ACC112 (cell line): ENCODE results near the gene OR5T1.

ENCODE experiments used
- H2AFZ ChIP-seq: fragments of 200-600 bp; sonication (generic); one replicate; pipeline ENCODE4 v1.6.0; 2017; ENCODE audit warnings: antibody characterized with exemption, low read length; ENCODE audit not compliant: unreplicated experiment
- H3K27ac ChIP-seq: fragments of 200-600 bp; sonication (generic); 2 replicates; pipeline ENCODE4 v1.5.1; 2014; ENCODE audit warnings: low read depth, mild to moderate bottlenecking, antibody characterized with exemption, low read length, moderate library complexity
- H3K27me3 ChIP-seq: fragments of 200-600 bp; sonication (generic); 2 replicates; pipeline ENCODE4 v1.6.1; 2014; ENCODE audit warnings: mild to moderate bottlenecking, antibody characterized with exemption, low read length, moderate library complexity, mixed read lengths; ENCODE audit not compliant: insufficient read depth
- H3K36me3 ChIP-seq: fragments of 200-600 bp; sonication (generic); 2 replicates; pipeline ENCODE4 v1.6.1; 2016; ENCODE audit warnings: mild to moderate bottlenecking, antibody characterized with exemption, low read length, moderate library complexity, mixed read lengths; ENCODE audit not compliant: insufficient read depth
- H3K4me1 ChIP-seq: fragments of 200-600 bp; sonication (generic); one replicate; pipeline ENCODE4 v1.6.1; 2016; ENCODE audit warnings: low read length, mixed read lengths; ENCODE audit not compliant: insufficient read depth, unreplicated experiment, control insufficient read depth
- H3K4me3 ChIP-seq: fragments of 200-600 bp; sonication (generic); 2 replicates; pipeline ENCODE4 v1.5.1; 2014; ENCODE audit warnings: mild to moderate bottlenecking, low read depth, low read length
- H3K79me2 ChIP-seq: fragments of 200-600 bp; sonication (generic); one replicate; pipeline ENCODE4 v1.6.0; 2016; ENCODE audit warnings: low read length; ENCODE audit not compliant: control insufficient read depth, unreplicated experiment, insufficient read depth

OR5T1 gene

DNA sequence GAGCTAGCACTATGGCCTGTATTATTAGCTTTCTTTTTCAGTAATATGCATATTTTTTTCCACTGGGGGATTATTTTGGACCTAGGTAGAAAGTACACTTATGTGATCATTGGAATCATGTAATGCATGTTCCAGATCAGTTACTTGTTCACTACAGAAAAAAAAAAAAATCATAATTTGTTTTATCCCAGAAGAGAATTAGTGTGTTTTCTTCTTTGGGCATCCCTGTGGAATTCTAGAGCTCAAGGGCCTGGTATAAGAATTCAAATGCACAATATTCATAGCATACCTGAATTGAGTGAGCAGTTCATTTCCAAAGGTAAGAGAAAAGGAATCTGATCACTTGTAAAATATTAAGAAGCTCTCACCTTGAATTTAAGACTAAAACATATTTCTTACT lies at the start of gene OR5T1:
Gene OR5T1 (plus strand): TSS at position 301 of the 400 bp plus-strand sequence. CDS start 1,485 bp downstream, outside the sequence.
- Histone ChIP-seq H3K79me2 (no peaks in the 10 kb centered on the region), H3K27me3 (no peaks in the 10 kb centered on the region), H2AFZ (no peak within 1 kb of the TSS), H3K36me3 (no peaks in the 10 kb centered on the region), H3K4me1 (no peaks in the 10 kb centered on the region), H3K4me3 (no peak within 1 kb of the TSS), H3K27ac (no peak within 1 kb of the TSS)

DNA sequence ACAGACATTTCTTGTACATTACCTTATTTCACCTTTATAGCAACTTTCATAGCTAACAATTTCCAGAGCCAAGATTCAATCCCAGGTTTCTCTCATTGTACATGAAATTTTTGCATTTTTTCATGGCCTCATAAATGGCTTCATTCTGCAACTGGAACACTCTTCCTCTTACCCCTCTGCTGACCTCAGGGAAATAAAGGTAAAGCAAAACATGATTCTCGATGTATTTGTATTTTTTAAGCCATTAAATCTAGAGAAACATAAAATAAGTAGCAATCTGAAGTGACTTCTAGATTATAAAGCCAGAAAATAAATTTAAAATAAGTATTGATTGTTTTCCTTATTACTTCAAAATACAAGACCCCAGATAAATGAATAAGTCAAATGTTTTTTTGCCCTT lies 39.8 kb upstream of the OR5T1 start, which contains the start of gene OR5T2:
Gene OR5T2 (minus strand): TSS at position 101 of the 400 bp plus-strand sequence. CDS start 1,193 bp downstream, outside the sequence.
- Histone ChIP-seq H3K4me1 (no peaks in the 10 kb centered on the region), H3K4me3 (no peak within 1 kb of the TSS), H2AFZ (no peak within 1 kb of the TSS), H3K36me3 (no peaks in the 10 kb centered on the region), H3K27me3 (no peaks in the 10 kb centered on the region), H3K27ac (no peak within 1 kb of the TSS), H3K79me2 (no peaks in the 10 kb centered on the region)

DNA sequence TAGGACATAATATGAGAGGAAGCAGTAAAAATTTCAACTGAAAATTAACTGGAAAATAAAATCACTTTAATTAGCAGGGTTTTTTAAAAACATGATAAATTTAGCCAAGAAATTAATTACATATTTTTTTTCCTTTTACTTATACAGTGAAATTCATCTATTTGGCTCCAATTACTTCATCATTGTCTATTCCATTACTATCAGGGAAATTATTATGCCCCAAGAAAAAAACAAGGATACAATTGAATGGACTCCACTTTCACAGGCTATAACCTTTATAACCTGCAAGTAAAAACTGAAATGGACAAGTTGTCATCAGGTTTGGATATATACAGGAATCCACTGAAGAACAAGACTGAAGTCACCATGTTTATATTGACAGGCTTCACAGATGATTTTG lies 22.0 kb upstream of the OR5T1 start, which contains the start of gene OR5T3:
Gene OR5T3 (plus strand): TSS at position 301 of the 400 bp plus-strand sequence. CDS start 0 bp downstream, at position 301.
- no peak within 1 kb of the TSS for H2AFZ ChIP-seq
- H3K27me3 ChIP-seq, result no peaks in the 10 kb centered on the region
- H3K79me2 ChIP-seq, result no peaks in the 10 kb centered on the region
- H3K4me1 ChIP-seq, result no peaks in the 10 kb centered on the region
- H3K36me3 ChIP-seq, result no peaks in the 10 kb centered on the region
- H3K4me3 ChIP-seq, result no peak within 1 kb of the TSS
- no peak within 1 kb of the TSS for H3K27ac ChIP-seq

DNA sequence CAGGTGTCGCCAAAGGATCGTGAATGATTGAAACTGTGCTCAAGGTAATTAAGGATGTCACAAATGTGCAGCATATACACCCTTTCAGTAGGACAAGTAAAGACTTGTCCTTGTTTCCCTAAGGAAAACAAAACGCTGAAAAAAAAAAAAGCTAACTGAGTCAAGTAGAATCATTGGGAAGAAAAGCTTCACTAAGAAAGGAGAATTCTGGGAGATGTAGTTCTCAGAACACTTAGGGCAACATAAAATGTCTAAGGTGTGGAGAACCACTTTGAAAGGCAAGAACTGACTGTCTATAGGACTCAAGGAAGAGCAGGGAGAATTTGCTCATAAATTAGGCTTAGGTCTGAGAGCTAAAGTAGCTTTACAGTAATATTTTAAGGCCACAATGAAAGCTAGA lies 2.9 kb upstream of the OR5T1 start:
- no peak overlapping the region for H3K27ac ChIP-seq
- no peaks in the 10 kb centered on the region for H3K79me2 ChIP-seq
- no peaks in the 10 kb centered on the region for H3K4me1 ChIP-seq
- no peak overlapping the region for H2AFZ ChIP-seq
- no peak overlapping the region for H3K4me3 ChIP-seq
- H3K27me3 ChIP-seq, result no peaks in the 10 kb centered on the region
- no peaks in the 10 kb centered on the region for H3K36me3 ChIP-seq

DNA sequence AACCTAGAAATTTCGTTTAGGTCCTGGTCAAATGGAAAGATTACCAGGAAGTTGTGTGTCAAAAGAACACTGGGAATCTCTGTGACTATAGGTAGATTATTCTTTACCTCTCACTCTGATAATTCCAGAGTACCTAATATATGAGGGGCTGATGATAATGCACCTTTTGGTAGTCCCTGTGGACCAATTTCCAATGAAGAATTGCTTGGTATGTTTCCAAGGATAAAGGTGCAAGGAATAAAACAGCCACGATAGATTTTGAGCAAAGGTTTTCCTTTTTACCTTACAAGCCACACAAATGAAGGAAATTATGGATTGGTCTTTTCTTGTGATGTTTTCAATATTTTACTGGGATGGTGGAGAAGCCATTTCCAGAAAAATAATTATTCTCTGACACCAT lies 18.2 kb downstream of the OR5T1 start, which contains the start of gene OR8H1:
Gene OR8H1 (minus strand): TSS at position 101 of the 400 bp plus-strand sequence. CDS start 1,192 bp downstream, outside the sequence.
- no peaks in the 10 kb centered on the region for H3K4me1 ChIP-seq
- H3K36me3 ChIP-seq, result no peaks in the 10 kb centered on the region
- H3K27ac ChIP-seq, result no peak within 1 kb of the TSS
- H2AFZ ChIP-seq, result no peak within 1 kb of the TSS
- H3K4me3 ChIP-seq, result no peak within 1 kb of the TSS
- H3K79me2 ChIP-seq, result no peaks in the 10 kb centered on the region
- no peaks in the 10 kb centered on the region for H3K27me3 ChIP-seq

DNA sequence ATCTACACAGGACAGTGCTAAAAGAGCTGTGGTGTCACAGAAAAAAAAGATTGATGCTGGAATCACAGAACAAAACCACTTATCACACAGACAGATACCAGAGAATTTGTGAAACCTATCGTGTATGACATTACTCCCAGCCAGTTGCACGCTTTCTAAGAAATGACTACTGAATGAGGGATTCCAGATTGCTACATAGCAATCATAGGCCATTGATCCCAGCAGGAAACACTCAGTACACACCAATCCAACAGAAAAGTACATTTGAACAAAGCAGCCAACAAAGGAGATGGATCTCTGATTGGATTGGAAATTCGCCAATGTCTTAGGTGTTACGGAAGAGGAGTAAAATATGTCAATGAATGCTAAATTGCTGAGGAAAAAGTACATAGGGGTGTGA lies 22.9 kb downstream of the OR5T1 start:
- Histone ChIP-seq H3K27me3 (no peaks in the 10 kb centered on the region), H3K27ac (no peak overlapping the region), H3K4me3 (no peak overlapping the region), H3K79me2 (no peaks in the 10 kb centered on the region), H3K36me3 (no peaks in the 10 kb centered on the region), H2AFZ (no peak overlapping the region), H3K4me1 (no peaks in the 10 kb centered on the region)

GRCh38 chr11:56307836-56308235 lies 33.9 kb downstream of the OR5T1 start:
- Histone ChIP-seq H3K4me3 (no peak overlapping the region), H2AFZ (no peak overlapping the region), H3K36me3 (no peaks in the 10 kb centered on the region), H3K27me3 (no peaks in the 10 kb centered on the region), H3K79me2 (no peaks in the 10 kb centered on the region), H3K27ac (no peak overlapping the region), H3K4me1 (no peaks in the 10 kb centered on the region)

GRCh38 chr11:56314844-56315243 lies 40.9 kb downstream of the OR5T1 start, which contains the start of gene OR8K3:
Gene OR8K3 (plus strand): TSS chr11:56315144. CDS start chr11:56318307, 3,163 bp downstream.
- H3K79me2 ChIP-seq, result no peaks in the 10 kb centered on the region
- H3K4me1 ChIP-seq, result no peaks in the 10 kb centered on the region
- H2AFZ ChIP-seq, result no peak within 1 kb of the TSS
- H3K27ac ChIP-seq, result no peak within 1 kb of the TSS
- no peak within 1 kb of the TSS for H3K4me3 ChIP-seq
- H3K27me3 ChIP-seq, result no peaks in the 10 kb centered on the region
- no peaks in the 10 kb centered on the region for H3K36me3 ChIP-seq
